WERI-Rb-1 (cell line): ENCODE results near the gene NEK3.
"Not testable (repeated sequence)": the region's sequence is repeated elsewhere in the genome, so short reads cannot be mapped to it uniquely, and the experiment has no call there.

Source experiments
- DNase-seq: peaks from one replicate; pipeline ENCODE4 v3.0.0-alpha.2; 2020
- H3K27ac ChIP-seq: fragments of 250-450 bp; sonication (Bioruptor Pico); 2 replicates; pipeline ENCODE4 v1.5.1; 2020; ENCODE audit warnings: mild to moderate bottlenecking, moderate library complexity
- H3K27me3 ChIP-seq: fragments of 250-450 bp; sonication (Bioruptor Pico); 2 replicates; pipeline ENCODE4 v1.5.1; 2021; ENCODE audit warnings: mild to moderate bottlenecking, low read depth, moderate library complexity; ENCODE audit not compliant: insufficient read depth, severe bottlenecking
- H3K36me3 ChIP-seq: fragments of 250-450 bp; sonication (Bioruptor Pico); 2 replicates; pipeline ENCODE4 v1.5.1; 2020; ENCODE audit warnings: mild to moderate bottlenecking, moderate library complexity
- H3K4me3 ChIP-seq: 2 replicates; pipeline ENCODE4 v1.5.1; 2011; ENCODE audit warnings: low read depth, mild to moderate bottlenecking, control low read depth, low read length
- H3K9me3 ChIP-seq: fragments of 250-450 bp; sonication (Bioruptor Pico); 2 replicates; pipeline ENCODE4 v1.5.1; 2021; ENCODE audit warnings: mild to moderate bottlenecking, moderate library complexity; ENCODE audit not compliant: severe bottlenecking
- CTCF ChIP-seq: IDR thresholded peaks from 2 replicates; pipeline ENCODE4 v1.5.1; 2011; ENCODE audit warnings: low read depth, mild to moderate bottlenecking, control low read depth, inconsistent platforms, low read length

Gene NEK3

GRCh38 chr13:52103386-52103785, 56.0 kb downstream of the NEK3 start:
- no peaks in the 10 kb centered on the region for H3K9me3 ChIP-seq
- TF ChIP-seq CTCF: no peak

GRCh38 chr13:52102423-52102822, 57.0 kb downstream of the NEK3 start:
- not testable (repeated sequence) for DNase-seq, H3K9me3 ChIP-seq, H3K27ac ChIP-seq, H3K4me3 ChIP-seq, H3K36me3 ChIP-seq, H3K27me3 ChIP-seq

More at GRCh38 chr13:52103386-52103785, 56.0 kb downstream of the NEK3 start:
- H3K27ac ChIP-seq: no peak overlapping the region
- no peak overlapping the region for H3K4me3 ChIP-seq
- no peaks in the 10 kb centered on the region for H3K36me3 ChIP-seq
- H3K27me3 ChIP-seq: no peaks in the 10 kb centered on the region
- no peak for DNase-seq

- no peaks in the 10 kb centered on the region for H3K27me3 ChIP-seq
- DNase-seq: no peak
- no peak overlapping the region for H3K4me3 ChIP-seq
- TF ChIP-seq CTCF: no peak
- no peaks in the 10 kb centered on the region for H3K36me3 ChIP-seq
- no peak overlapping the region for H3K27ac ChIP-seq
- no peaks in the 10 kb centered on the region for H3K9me3 ChIP-seq
Observed at GRCh38 chr13:52097197-52097596, 62.2 kb downstream of the NEK3 start.

GRCh38 chr13:52096748-52097147, 62.6 kb downstream of the NEK3 start:
- Histone ChIP-seq H3K36me3 (no peaks in the 10 kb centered on the region), H3K27ac (no peak overlapping the region), H3K4me3 (no peak overlapping the region), H3K9me3 (no peaks in the 10 kb centered on the region), H3K27me3 (no peaks in the 10 kb centered on the region)
- no peak for DNase-seq
- no peak for TF ChIP-seq CTCF

- no peak overlapping the region for H3K4me3 ChIP-seq
- H3K27ac ChIP-seq: no peak overlapping the region
- H3K9me3 ChIP-seq: no peaks in the 10 kb centered on the region
- no peak for DNase-seq
- no peaks in the 10 kb centered on the region for H3K27me3 ChIP-seq
- H3K36me3 ChIP-seq: no peaks in the 10 kb centered on the region
- no peak for TF ChIP-seq CTCF
Observed at GRCh38 chr13:52096062-52096461, 63.3 kb downstream of the NEK3 start.

GRCh38 chr13:52092087-52092486, 67.3 kb downstream of the NEK3 start:
- DNase-seq: no peak
- Histone ChIP-seq H3K4me3 (no peak overlapping the region), H3K27me3 (no peaks in the 10 kb centered on the region), H3K9me3 (no peaks in the 10 kb centered on the region), H3K36me3 (no peaks in the 10 kb centered on the region), H3K27ac (no peak overlapping the region)
- TF ChIP-seq CTCF: no peak
